MM.1S (cell line): Measurements from ENCODE around the gene SPRR3.

Experiments
- DNase-seq: peaks from one replicate; pipeline ENCODE4 v3.0.0-alpha.2; 2015
- H2AFZ ChIP-seq: fragments of 300-600 bp; sonication (generic); 2 replicates; pipeline ENCODE4 v1.6.0; 2016; ENCODE audit warnings: antibody characterized with exemption, low read length
- H3F3A ChIP-seq: fragments of 300-600 bp; sonication (generic); 2 replicates; pipeline ENCODE4 v1.6.1; 2016; ENCODE audit warnings: mild to moderate bottlenecking, antibody characterized with exemption, low read length, moderate library complexity, mixed read lengths; ENCODE audit not compliant: insufficient read depth
- H3K27ac ChIP-seq: fragments of 300-600 bp; sonication (generic); 2 replicates; pipeline ENCODE4 v1.5.1; 2016; ENCODE audit warnings: mild to moderate bottlenecking, low read length
- H3K27me3 ChIP-seq: fragments of 300-600 bp; sonication (generic); replicated peaks from 2 replicates; pipeline ENCODE4 v1.6.0; 2016; ENCODE audit warnings: low read length; ENCODE audit not compliant: insufficient read depth
- H3K36me3 ChIP-seq: fragments of 300-600 bp; sonication (generic); replicated peaks from 2 replicates; pipeline ENCODE4 v1.6.1; 2016; ENCODE audit warnings: mild to moderate bottlenecking, low read length, mixed read lengths; ENCODE audit not compliant: insufficient read depth
- H3K4me1 ChIP-seq: fragments of 300-600 bp; sonication (generic); 2 replicates; pipeline ENCODE4 v1.6.1; 2016; ENCODE audit warnings: low read length, mixed read lengths
- H3K4me2 ChIP-seq: fragments of 300-600 bp; sonication (generic); 2 replicates; pipeline ENCODE4 v1.6.0; 2016; ENCODE audit warnings: low read depth, low read length
- H3K4me3 ChIP-seq: fragments of 300-600 bp; sonication (generic); 2 replicates; pipeline ENCODE4 v1.5.1; 2016; ENCODE audit warnings: low read length, mixed read lengths
- H3K79me2 ChIP-seq: fragments of 300-600 bp; sonication (generic); 2 replicates; pipeline ENCODE4 v1.6.1; 2016; ENCODE audit warnings: mixed run types, low read length, mixed read lengths
- H3K9ac ChIP-seq: fragments of 300-600 bp; sonication (generic); 2 replicates; pipeline ENCODE4 v1.6.1; 2016; ENCODE audit warnings: low read length, mixed read lengths
- H3K9me2 ChIP-seq: fragments of 300-600 bp; sonication (generic); replicated peaks from 2 replicates; pipeline ENCODE4 v1.6.1; 2016; ENCODE audit warnings: mild to moderate bottlenecking, low read length, mixed read lengths; ENCODE audit not compliant: insufficient read depth
- H3K9me3 ChIP-seq: fragments of 300-600 bp; sonication (generic); replicated peaks from 2 replicates; pipeline ENCODE4 v1.6.1; 2016; ENCODE audit warnings: mild to moderate bottlenecking, low read length, mixed read lengths; ENCODE audit not compliant: insufficient read depth
- H4K20me1 ChIP-seq: fragments of 300-600 bp; sonication (generic); 2 replicates; pipeline ENCODE4 v1.6.1; 2016; ENCODE audit warnings: mild to moderate bottlenecking, low read length, moderate library complexity, mixed read lengths; ENCODE audit not compliant: insufficient read depth
- CTCF ChIP-seq: fragments of 300-600 bp; sonication (generic); IDR thresholded peaks from 2 replicates; pipeline ENCODE4 v1.5.1; 2016; ENCODE audit warnings: antibody characterized with exemption, low read length, mixed read lengths
- EZH2 ChIP-seq: fragments of 300-600 bp; sonication (generic); optimal IDR thresholded peaks from 2 replicates; pipeline ENCODE3; 2017; ENCODE audit warnings: low read depth, mild to moderate bottlenecking, antibody characterized with exemption, low read length, mixed read lengths
- EZH2phosphoT487 ChIP-seq: fragments of 300-600 bp; sonication (generic); IDR thresholded peaks from 2 replicates; pipeline ENCODE4 v1.6.1; 2018; ENCODE audit warnings: antibody characterized with exemption, low read length

Gene SPRR3

DNA sequence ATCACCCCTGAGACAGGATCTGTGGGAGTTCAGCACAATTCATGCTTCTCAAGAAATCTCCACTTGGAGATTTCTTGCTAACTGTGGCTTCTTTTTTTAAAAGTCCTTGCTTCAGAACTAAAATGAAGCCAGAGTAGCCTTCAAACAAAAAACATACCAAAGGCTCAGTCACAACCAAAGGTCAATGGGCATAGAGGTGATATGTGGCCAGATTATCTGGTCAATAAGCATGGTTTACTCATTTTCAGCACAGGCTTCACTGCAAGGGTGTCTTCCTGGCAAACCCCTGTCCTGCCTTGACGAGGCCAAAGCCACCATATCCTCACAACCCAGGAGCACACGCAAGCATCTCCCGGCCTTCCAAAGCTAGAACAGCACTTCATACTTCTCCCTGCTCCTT is 42.3 kb upstream of the SPRR3 start:
- TF ChIP-seq EZH2 (no peak), EZH2phosphoT487 (no peak), CTCF (no peak)
- H3F3A ChIP-seq = no peaks in the 10 kb centered on the region
- H3K9me2 ChIP-seq = no peaks in the 10 kb centered on the region
- H3K27me3 ChIP-seq = no peaks in the 10 kb centered on the region
- H3K9me3 ChIP-seq = no peaks in the 10 kb centered on the region
- H3K9ac ChIP-seq = no peak overlapping the region
- H3K36me3 ChIP-seq = no peaks in the 10 kb centered on the region
- H3K79me2 ChIP-seq = no peaks in the 10 kb centered on the region
- H3K4me1 ChIP-seq = no peaks in the 10 kb centered on the region
- DNase-seq = no peak
- H3K4me2 ChIP-seq = no peak overlapping the region
- no peak overlapping the region for H2AFZ ChIP-seq
- H4K20me1 ChIP-seq = no peaks in the 10 kb centered on the region
- no peak overlapping the region for H3K27ac ChIP-seq
- no peak overlapping the region for H3K4me3 ChIP-seq

GRCh38 chr1:152959801-152960451 is 41.6 kb upstream of the SPRR3 start:
- H3K79me2 ChIP-seq = no peaks in the 10 kb centered on the region
- no peaks in the 10 kb centered on the region for H4K20me1 ChIP-seq
- no peaks in the 10 kb centered on the region for H3F3A ChIP-seq
- no peak overlapping the region for H2AFZ ChIP-seq
- H3K4me2 ChIP-seq = no peak overlapping the region
- DNase-seq = no peak
- H3K4me3 ChIP-seq = no peak overlapping the region
- H3K36me3 ChIP-seq = no peaks in the 10 kb centered on the region
- no peaks in the 10 kb centered on the region for H3K9me2 ChIP-seq
- H3K27ac ChIP-seq = no peak overlapping the region
- H3K4me1 ChIP-seq = no peaks in the 10 kb centered on the region
- no peak for TF ChIP-seq EZH2
- no peak for TF ChIP-seq EZH2phosphoT487
- TF ChIP-seq CTCF = no peak
- H3K9me3 ChIP-seq = no peaks in the 10 kb centered on the region
- H3K27me3 ChIP-seq = no peaks in the 10 kb centered on the region
- H3K9ac ChIP-seq = no peak overlapping the region

GRCh38 chr1:152960452-152961044 is 41.0 kb upstream of the SPRR3 start:
- TF ChIP-seq EZH2 (no peak), EZH2phosphoT487 (no peak), CTCF (peak; percentile 17; the same call in 1 of the 2 replicates)
- H3K27ac ChIP-seq = no peak overlapping the region
- no peaks in the 10 kb centered on the region for H3K9me3 ChIP-seq
- no peaks in the 10 kb centered on the region for H3K79me2 ChIP-seq
- no peak overlapping the region for H3K4me3 ChIP-seq
- no peaks in the 10 kb centered on the region for H3K4me1 ChIP-seq
- H3K27me3 ChIP-seq = no peaks in the 10 kb centered on the region
- no peak overlapping the region for H2AFZ ChIP-seq
- DNase-seq = no peak
- H3F3A ChIP-seq = no peaks in the 10 kb centered on the region
- H3K9ac ChIP-seq = no peak overlapping the region
- H3K36me3 ChIP-seq = no peaks in the 10 kb centered on the region
- no peaks in the 10 kb centered on the region for H4K20me1 ChIP-seq
- no peak overlapping the region for H3K4me2 ChIP-seq
- no peaks in the 10 kb centered on the region for H3K9me2 ChIP-seq
